OCI-LY1 (cell line): Measurements from ENCODE around the gene DPF3.

Source experiments
- H2AFZ ChIP-seq: fragments of 200-600 bp; sonication (generic), shearing (Covaris generic); 2 replicates; pipeline ENCODE4 v1.6.0; 2014; ENCODE audit warnings: antibody characterized with exemption, mild to moderate bottlenecking, low read length
- H3F3A ChIP-seq: fragments of 200-600 bp; sonication (generic), shearing (Covaris generic); 2 replicates; pipeline ENCODE4 v1.6.0; 2014; ENCODE audit warnings: mild to moderate bottlenecking, antibody characterized with exemption, low read length, moderate library complexity; ENCODE audit not compliant: insufficient read depth
- H3K27ac ChIP-seq: fragments of 200-600 bp; sonication (generic); 2 replicates; pipeline ENCODE4 v1.5.1; 2014; ENCODE audit warnings: low read length, mixed run types, mild to moderate bottlenecking, low read depth; ENCODE audit not compliant: poor library complexity, severe bottlenecking
- H3K27me3 ChIP-seq: fragments of 200-600 bp; sonication (generic); 2 replicates; pipeline ENCODE4 v1.6.0; 2014; ENCODE audit warnings: antibody characterized with exemption, mild to moderate bottlenecking, low read length, moderate library complexity; ENCODE audit not compliant: insufficient read depth
- H3K36me3 ChIP-seq: fragments of 200-600 bp; sonication (generic); 2 replicates; pipeline ENCODE4 v1.6.1; 2014; ENCODE audit warnings: mild to moderate bottlenecking, antibody characterized with exemption, low read length, moderate library complexity, mixed read lengths; ENCODE audit not compliant: insufficient read depth
- H3K4me1 ChIP-seq: fragments of 200-600 bp; sonication (generic); 2 replicates; pipeline ENCODE4 v1.5.1; 2014; ENCODE audit warnings: mild to moderate bottlenecking, low read length, moderate library complexity; ENCODE audit not compliant: insufficient read depth, severe bottlenecking
- H3K4me2 ChIP-seq: fragments of 200-600 bp; sonication (generic), shearing (Covaris generic); 2 replicates; pipeline ENCODE4 v1.6.1; 2014; ENCODE audit warnings: low read length
- H3K4me3 ChIP-seq: fragments of 200-600 bp; sonication (generic); 2 replicates; pipeline ENCODE4 v1.5.1; 2014; ENCODE audit warnings: low read length, low read depth, mild to moderate bottlenecking, mixed read lengths; ENCODE audit not compliant: poor library complexity, severe bottlenecking
- H3K79me2 ChIP-seq: fragments of 200-600 bp; shearing (Covaris generic); 2 replicates; pipeline ENCODE4 v1.6.1; 2016; ENCODE audit warnings: mixed run types, low read length, mixed read lengths; ENCODE audit not compliant: insufficient read depth
- H3K9ac ChIP-seq: fragments of 200-600 bp; sonication (generic), shearing (Covaris generic); 2 replicates; pipeline ENCODE4 v1.6.1; 2014; ENCODE audit warnings: mild to moderate bottlenecking, low read length, mixed read lengths
- H3K9me2 ChIP-seq: fragments of 200-600 bp; sonication (generic), shearing (Covaris generic); 2 replicates; pipeline ENCODE4 v1.6.1; 2014; ENCODE audit warnings: low read depth, mild to moderate bottlenecking, low read length, mixed read lengths
- H3K9me3 ChIP-seq: fragments of 200-600 bp; shearing (Covaris generic); 2 replicates; pipeline ENCODE4 v1.6.1; 2014; ENCODE audit warnings: low read length, mixed read lengths
- H4K20me1 ChIP-seq: fragments of 200-600 bp; sonication (generic), shearing (Covaris generic); 2 replicates; pipeline ENCODE4 v1.6.0; 2016; ENCODE audit warnings: mild to moderate bottlenecking, low read length; ENCODE audit not compliant: insufficient read depth
- EZH2 ChIP-seq: fragments of 200-600 bp; sonication (generic), shearing (Covaris generic); IDR thresholded peaks from 2 replicates; pipeline ENCODE4 v1.8.0; 2017; ENCODE audit warnings: borderline replicate concordance, mixed run types, mild to moderate bottlenecking, antibody characterized with exemption, low read length, moderate library complexity, mixed read lengths
- TF ChIP-seq, protein P1 (sequence below): fragments of 200-600 bp; sonication (generic), shearing (Covaris generic); IDR thresholded peaks from 2 replicates; pipeline ENCODE4 v1.5.1; 2017; ENCODE audit warnings: mild to moderate bottlenecking, antibody characterized with exemption, low read length, moderate library complexity, mixed read lengths

The DPF3 gene

GRCh38 chr14:72925171-72925759 is 31.4 kb upstream of the DPF3 start:
- peak overlapping the region; percentile 73 for H3K4me3 ChIP-seq

GRCh38 chr14:72924337-72924736 is 30.4 kb upstream of the DPF3 start:
- Histone ChIP-seq H3K36me3 (no peaks in the 10 kb centered on the region), H2AFZ (no peak overlapping the region), H3K9me3 (no peaks in the 10 kb centered on the region), H3K79me2 (no peaks in the 10 kb centered on the region), H3F3A (no peaks in the 10 kb centered on the region), H3K9ac (no peak overlapping the region), H4K20me1 (no peaks in the 10 kb centered on the region), H3K27ac (no peak overlapping the region), H3K4me3 (no peak overlapping the region), H3K27me3 (no peaks in the 10 kb centered on the region), H3K9me2 (no peaks in the 10 kb centered on the region), H3K4me1 (peaks cover 12% of the 10 kb centered on the region), H3K4me2 (no peak overlapping the region)
- TF ChIP-seq EZH2 = no peak

More at GRCh38 chr14:72925171-72925759, 31.4 kb upstream of the DPF3 start:
- no peaks in the 10 kb centered on the region for H3K9me2 ChIP-seq
- no peaks in the 10 kb centered on the region for H3K79me2 ChIP-seq
- H3K9ac ChIP-seq = peak overlapping the region; percentile 66
- no peak overlapping the region for H3K27ac ChIP-seq
- TF ChIP-seq, protein P1, sequence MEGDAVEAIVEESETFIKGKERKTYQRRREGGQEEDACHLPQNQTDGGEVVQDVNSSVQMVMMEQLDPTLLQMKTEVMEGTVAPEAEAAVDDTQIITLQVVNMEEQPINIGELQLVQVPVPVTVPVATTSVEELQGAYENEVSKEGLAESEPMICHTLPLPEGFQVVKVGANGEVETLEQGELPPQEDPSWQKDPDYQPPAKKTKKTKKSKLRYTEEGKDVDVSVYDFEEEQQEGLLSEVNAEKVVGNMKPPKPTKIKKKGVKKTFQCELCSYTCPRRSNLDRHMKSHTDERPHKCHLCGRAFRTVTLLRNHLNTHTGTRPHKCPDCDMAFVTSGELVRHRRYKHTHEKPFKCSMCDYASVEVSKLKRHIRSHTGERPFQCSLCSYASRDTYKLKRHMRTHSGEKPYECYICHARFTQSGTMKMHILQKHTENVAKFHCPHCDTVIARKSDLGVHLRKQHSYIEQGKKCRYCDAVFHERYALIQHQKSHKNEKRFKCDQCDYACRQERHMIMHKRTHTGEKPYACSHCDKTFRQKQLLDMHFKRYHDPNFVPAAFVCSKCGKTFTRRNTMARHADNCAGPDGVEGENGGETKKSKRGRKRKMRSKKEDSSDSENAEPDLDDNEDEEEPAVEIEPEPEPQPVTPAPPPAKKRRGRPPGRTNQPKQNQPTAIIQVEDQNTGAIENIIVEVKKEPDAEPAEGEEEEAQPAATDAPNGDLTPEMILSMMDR = no peak
- no peak for TF ChIP-seq EZH2
- no peaks in the 10 kb centered on the region for H3K9me3 ChIP-seq
- H3K36me3 ChIP-seq = no peaks in the 10 kb centered on the region
- peaks cover 12% of the 10 kb centered on the region for H3K4me1 ChIP-seq
- H4K20me1 ChIP-seq = no peaks in the 10 kb centered on the region
- no peaks in the 10 kb centered on the region for H3K27me3 ChIP-seq
- H3K4me2 ChIP-seq = peak overlapping the region; percentile 69
- peak overlapping the region; percentile 85; the same call in 1 of the 2 replicates for H2AFZ ChIP-seq
- H3F3A ChIP-seq = no peaks in the 10 kb centered on the region

- no peaks in the 10 kb centered on the region for H3F3A ChIP-seq
- no peaks in the 10 kb centered on the region for H3K9me2 ChIP-seq
- H3K9ac ChIP-seq = no peak overlapping the region
- no peak overlapping the region for H2AFZ ChIP-seq
- H3K79me2 ChIP-seq = no peaks in the 10 kb centered on the region
- peaks cover 6% of the 10 kb centered on the region for H3K4me1 ChIP-seq
- H3K27ac ChIP-seq = no peak overlapping the region
- no peaks in the 10 kb centered on the region for H3K27me3 ChIP-seq
- no peak overlapping the region for H3K4me2 ChIP-seq
- H3K9me3 ChIP-seq = no peaks in the 10 kb centered on the region
- no peaks in the 10 kb centered on the region for H3K36me3 ChIP-seq
- no peaks in the 10 kb centered on the region for H4K20me1 ChIP-seq
- H3K4me3 ChIP-seq = no peak overlapping the region
- TF ChIP-seq, protein P1 = no peak
- no peak for TF ChIP-seq EZH2
These were observed 27.5 kb upstream of the DPF3 start for GRCh38 chr14:72921396-72921795.

GRCh38 chr14:72920008-72920407 is 26.1 kb upstream of the DPF3 start:
- Histone ChIP-seq H3K9me3 (no peaks in the 10 kb centered on the region), H3K9ac (no peak overlapping the region), H3K27ac (no peak overlapping the region), H3K79me2 (no peaks in the 10 kb centered on the region), H4K20me1 (no peaks in the 10 kb centered on the region), H3K9me2 (no peaks in the 10 kb centered on the region), H3K4me3 (no peak overlapping the region), H3K4me2 (no peak overlapping the region), H2AFZ (no peak overlapping the region), H3K36me3 (no peaks in the 10 kb centered on the region), H3F3A (no peaks in the 10 kb centered on the region), H3K27me3 (no peaks in the 10 kb centered on the region), H3K4me1 (no peaks in the 10 kb centered on the region)
- TF ChIP-seq, protein P1 = no peak; the same call in 1 of the 2 replicates
- TF ChIP-seq EZH2 = no peak
